Neural progenitor cell (in vitro differentiated cells): ENCODE data around the gene SHISAL1. TPM values are rescaled to one million over a fixed set of nuclear protein-coding genes. Genes with fewer than 3 reads are reported as not detected.

Source experiments
- DNase-seq: peaks from one replicate; pipeline ENCODE4 v3.0.0-alpha.2; 2016; ENCODE audit warnings: low spot score
- H2AFZ ChIP-seq: fragments of 200-600 bp; sonication (generic); replicated peaks from 2 replicates; pipeline ENCODE4 v1.6.1; 2016; ENCODE audit warnings: antibody characterized with exemption
- H3F3A ChIP-seq: fragments of 200-600 bp; sonication (generic); 2 replicates; pipeline ENCODE4 v1.6.1; 2016; ENCODE audit warnings: antibody characterized with exemption, low read depth
- H3K27ac ChIP-seq: fragments of 200-600 bp; sonication (generic); 2 replicates; pipeline ENCODE4 v1.5.1; 2016; ENCODE audit warnings: mild to moderate bottlenecking
- H3K27me3 ChIP-seq: fragments of 200-600 bp; sonication (generic); 2 replicates; pipeline ENCODE4 v1.6.1; 2016; ENCODE audit warnings: mild to moderate bottlenecking, moderate library complexity
- H3K36me3 ChIP-seq: fragments of 200-600 bp; sonication (generic); 2 replicates; pipeline ENCODE4 v1.5.1; 2016
- H3K4me1 ChIP-seq: fragments of 200-600 bp; sonication (generic); 2 replicates; pipeline ENCODE4 v1.6.1; 2016; ENCODE audit warnings: mixed run types
- H3K4me2 ChIP-seq: fragments of 200-600 bp; sonication (generic); 2 replicates; pipeline ENCODE4 v1.6.1; 2016
- H3K4me3 ChIP-seq: fragments of 200-600 bp; sonication (generic); 2 replicates; pipeline ENCODE4 v1.5.1; 2016
- H3K79me2 ChIP-seq: fragments of 200-600 bp; sonication (generic); 2 replicates; pipeline ENCODE4 v1.6.1; 2016; ENCODE audit warnings: low read depth
- H3K9ac ChIP-seq: fragments of 200-600 bp; sonication (generic); 2 replicates; pipeline ENCODE4 v1.6.1; 2016
- H3K9me3 ChIP-seq: fragments of 200-600 bp; sonication (generic); 2 replicates; pipeline ENCODE4 v1.5.1; 2016; ENCODE audit warnings: low read depth
- H4K20me1 ChIP-seq: fragments of 200-600 bp; sonication (generic); 2 replicates; pipeline ENCODE4 v1.6.1; 2016; ENCODE audit warnings: low read depth
- H3K27ac Mint-ChIP-seq: 3 replicates; pipeline ENCODE4 v1.8.0; 2021; ENCODE audit warnings: mixed read lengths
- H3K27me3 Mint-ChIP-seq: 2 replicates; pipeline ENCODE4 v1.8.0; 2022; ENCODE audit warnings: low read depth, mild to moderate bottlenecking, inconsistent platforms, moderate library complexity, mixed read lengths; ENCODE audit not compliant: insufficient read depth
- H3K36me3 Mint-ChIP-seq: 3 replicates; pipeline ENCODE4 v1.8.0; 2021; ENCODE audit warnings: mixed read lengths
- H3K4me1 Mint-ChIP-seq: 3 replicates; pipeline ENCODE4 v1.8.0; 2021; ENCODE audit warnings: mixed read lengths
- H3K4me3 Mint-ChIP-seq: 3 replicates; pipeline ENCODE4 v1.8.0; 2021; ENCODE audit warnings: mild to moderate bottlenecking, moderate library complexity, mixed read lengths
- H3K9me3 Mint-ChIP-seq: 3 replicates; pipeline ENCODE4 v1.8.0; 2020; ENCODE audit warnings: mixed read lengths
- EZH2 ChIP-seq: fragments of 200-600 bp; sonication (generic); IDR thresholded peaks from 2 replicates; pipeline ENCODE4 v1.6.1; 2017; ENCODE audit warnings: antibody characterized with exemption, mild to moderate bottlenecking, moderate library complexity
- EZH2phosphoT487 ChIP-seq: fragments of 200-600 bp; sonication (generic); IDR thresholded peaks from 2 replicates; pipeline ENCODE4 v1.6.1; 2017; ENCODE audit warnings: antibody characterized with exemption
- total RNA-seq: library from RNA; depleted of rRNA; stranded (reverse); fragments of >200 nt; gene quantifications from 2 replicates; pipeline ENCODE4 v1.2.3, GENCODE V29; 2015; ENCODE audit warnings: low replicate concordance
- TF ChIP-seq, protein P1 (sequence below): fragments of 200-600 bp; sonication (generic); IDR thresholded peaks from 2 replicates; pipeline ENCODE4 v1.5.1; 2017; ENCODE audit warnings: antibody characterized with exemption, mild to moderate bottlenecking

SHISAL1 gene
- total RNA-seq, 1 donor from 2014 or later, result 4.4 TPM

- Mint-ChIP-seq H3K27ac (peak overlapping the region; percentile 74), H3K4me3 (no peak overlapping the region), H3K27me3 (peaks cover 12% of the 10 kb centered on the region), H3K36me3 (no peaks in the 10 kb centered on the region), H3K4me1 (peaks cover 30% of the 10 kb centered on the region), H3K9me3 (no peaks in the 10 kb centered on the region)
- Histone ChIP-seq H3K4me2 (peak overlapping the region; percentile 46), H4K20me1 (no peaks in the 10 kb centered on the region), H3K9me3 (no peaks in the 10 kb centered on the region), H3K79me2 (no peaks in the 10 kb centered on the region), H3K36me3 (no peaks in the 10 kb centered on the region), H3K4me1 (peaks cover 5% of the 10 kb centered on the region), H3K4me3 (no peak overlapping the region), H2AFZ (no peak overlapping the region), H3K27me3 (peaks cover 5% of the 10 kb centered on the region), H3F3A (peaks cover 18% of the 10 kb centered on the region), H3K27ac (peak overlapping the region; percentile 36), H3K9ac (no peak overlapping the region)
- peak; percentile 85 for DNase-seq
- TF ChIP-seq EZH2phosphoT487, result no peak
- TF ChIP-seq EZH2, result no peak
- TF ChIP-seq, protein P1, sequence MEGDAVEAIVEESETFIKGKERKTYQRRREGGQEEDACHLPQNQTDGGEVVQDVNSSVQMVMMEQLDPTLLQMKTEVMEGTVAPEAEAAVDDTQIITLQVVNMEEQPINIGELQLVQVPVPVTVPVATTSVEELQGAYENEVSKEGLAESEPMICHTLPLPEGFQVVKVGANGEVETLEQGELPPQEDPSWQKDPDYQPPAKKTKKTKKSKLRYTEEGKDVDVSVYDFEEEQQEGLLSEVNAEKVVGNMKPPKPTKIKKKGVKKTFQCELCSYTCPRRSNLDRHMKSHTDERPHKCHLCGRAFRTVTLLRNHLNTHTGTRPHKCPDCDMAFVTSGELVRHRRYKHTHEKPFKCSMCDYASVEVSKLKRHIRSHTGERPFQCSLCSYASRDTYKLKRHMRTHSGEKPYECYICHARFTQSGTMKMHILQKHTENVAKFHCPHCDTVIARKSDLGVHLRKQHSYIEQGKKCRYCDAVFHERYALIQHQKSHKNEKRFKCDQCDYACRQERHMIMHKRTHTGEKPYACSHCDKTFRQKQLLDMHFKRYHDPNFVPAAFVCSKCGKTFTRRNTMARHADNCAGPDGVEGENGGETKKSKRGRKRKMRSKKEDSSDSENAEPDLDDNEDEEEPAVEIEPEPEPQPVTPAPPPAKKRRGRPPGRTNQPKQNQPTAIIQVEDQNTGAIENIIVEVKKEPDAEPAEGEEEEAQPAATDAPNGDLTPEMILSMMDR, result no peak
These were observed 28.9 kb upstream of the SHISAL1 start for GRCh38 chr22:44341431-44342346.

DNA sequence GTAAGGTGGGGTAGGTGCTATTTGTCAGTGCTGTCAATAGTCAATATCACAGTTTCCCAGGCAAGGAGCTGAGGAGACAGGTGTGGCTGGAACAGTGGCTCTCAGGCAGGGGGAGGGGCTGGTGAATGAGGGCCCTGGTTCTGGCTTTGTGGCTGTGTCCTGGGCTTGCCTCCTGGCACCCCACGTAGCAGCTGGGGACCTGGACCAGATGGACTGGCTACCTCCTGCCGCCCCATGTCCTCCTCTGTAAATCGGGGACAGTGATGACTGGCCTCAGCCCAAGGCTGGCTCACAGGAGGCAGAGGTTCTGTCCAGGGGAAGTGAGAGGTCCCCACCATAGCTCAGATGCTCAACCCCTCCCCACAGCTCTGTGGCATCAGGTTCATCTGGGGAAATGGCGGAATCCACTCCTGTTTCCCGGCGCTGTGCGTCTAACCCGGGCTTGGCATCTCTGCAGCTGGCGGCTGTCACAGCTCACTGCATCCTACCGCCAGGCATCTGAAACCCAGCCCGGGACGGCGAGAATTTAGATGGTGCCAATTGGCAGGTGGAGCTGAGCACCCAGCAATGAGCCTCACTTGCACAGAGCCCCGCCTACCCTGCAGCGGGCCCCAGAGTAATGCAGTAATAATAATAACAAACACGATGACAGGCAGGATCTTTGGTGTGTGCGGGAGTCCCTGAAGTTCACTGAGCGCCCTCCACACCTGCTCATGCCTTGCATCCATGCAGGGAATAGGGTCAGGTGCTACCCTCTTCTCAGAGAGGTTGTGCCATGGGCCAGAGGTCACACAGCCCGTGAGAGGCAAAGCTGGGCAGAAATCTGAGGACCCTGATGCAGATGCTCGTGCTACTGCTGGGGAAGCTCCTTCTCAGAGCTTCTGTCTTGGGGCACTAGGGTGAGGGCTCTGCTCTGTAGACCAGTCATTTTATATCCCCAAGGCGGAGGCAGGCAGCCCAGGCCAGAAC, 27.8 kb upstream of the SHISAL1 start:
- Mint-ChIP-seq H3K4me1 (peaks cover 29% of the 10 kb centered on the region), H3K9me3 (no peaks in the 10 kb centered on the region), H3K27ac (no peak overlapping the region), H3K36me3 (no peaks in the 10 kb centered on the region), H3K4me3 (no peak overlapping the region), H3K27me3 (peaks cover 11% of the 10 kb centered on the region)
- H3K27ac ChIP-seq, result no peak overlapping the region
- no peaks in the 10 kb centered on the region for H4K20me1 ChIP-seq
- H3K4me3 ChIP-seq, result no peak overlapping the region
- H3K27me3 ChIP-seq, result peaks cover 5% of the 10 kb centered on the region
- no peaks in the 10 kb centered on the region for H3K36me3 ChIP-seq
- no peak for DNase-seq
- H3F3A ChIP-seq, result peaks cover 18% of the 10 kb centered on the region
- H3K9me3 ChIP-seq, result no peaks in the 10 kb centered on the region
- no peak overlapping the region for H3K4me2 ChIP-seq
- H3K9ac ChIP-seq, result no peak overlapping the region
- no peak overlapping the region for H2AFZ ChIP-seq
- no peak for TF ChIP-seq EZH2phosphoT487
- TF ChIP-seq, protein P1, result no peak
- no peak for TF ChIP-seq EZH2
- H3K4me1 ChIP-seq, result peaks cover 5% of the 10 kb centered on the region
- H3K79me2 ChIP-seq, result no peaks in the 10 kb centered on the region

GRCh38 chr22:44338906-44339305, 26.2 kb upstream of the SHISAL1 start:
- H2AFZ ChIP-seq, result no peak overlapping the region
- H3K9ac ChIP-seq, result no peak overlapping the region
- H3K27ac ChIP-seq, result no peak overlapping the region
- no peaks in the 10 kb centered on the region for H3K79me2 ChIP-seq
- no peak overlapping the region for H3K4me3 ChIP-seq
- H3K36me3 ChIP-seq, result no peaks in the 10 kb centered on the region
- Mint-ChIP-seq H3K36me3 (no peaks in the 10 kb centered on the region), H3K9me3 (no peaks in the 10 kb centered on the region), H3K4me1 (peaks cover 29% of the 10 kb centered on the region), H3K27ac (peak overlapping the region; percentile 44), H3K4me3 (no peak overlapping the region), H3K27me3 (peaks cover 9% of the 10 kb centered on the region)
- no peaks in the 10 kb centered on the region for H4K20me1 ChIP-seq
- TF ChIP-seq, protein P1, result no peak
- TF ChIP-seq EZH2phosphoT487 (no peak), EZH2 (no peak)
- no peak overlapping the region for H3K4me2 ChIP-seq
- peaks cover 10% of the 10 kb centered on the region for H3K27me3 ChIP-seq
- no peak for DNase-seq
- H3K4me1 ChIP-seq, result peaks cover 5% of the 10 kb centered on the region
- H3F3A ChIP-seq, result peaks cover 24% of the 10 kb centered on the region
- no peaks in the 10 kb centered on the region for H3K9me3 ChIP-seq
